Measurements from ENCODE around the gene MIB2. TPM values are rescaled to one million over a fixed set of nuclear protein-coding genes. Genes with fewer than 3 reads are reported as not detected.
A peak's percentile ranks its signal among the peaks of the same experiment; 100 is the strongest.

Gene MIB2
- total RNA-seq, 2 experiments from 2014 or later = 40.1 to 41.3 TPM

GRCh38 chr1:1622010-1622787 is 6.9 kb downstream of the MIB2 start:
- ChIA-PET POLR2A (no interaction called here), CTCF (no interaction called here)
- DNase-seq = peak; percentile 3
- Mint-ChIP-seq H3K4me3 (no peak overlapping the region), H3K9me3 (no peaks in the 10 kb centered on the region), H3K27me3 (no peaks in the 10 kb centered on the region), H3K27ac (no peak overlapping the region), H3K4me1 (ENCODE audit: low read depth) (peaks cover 5% of the 10 kb centered on the region), H3K36me3 (ENCODE audit: low read depth) (no peaks in the 10 kb centered on the region)
- ATAC-seq = no peak
- intact Hi-C loops (cut with micrococcal nuclease) = no loop called here
- TF ChIP-seq, protein P1, sequence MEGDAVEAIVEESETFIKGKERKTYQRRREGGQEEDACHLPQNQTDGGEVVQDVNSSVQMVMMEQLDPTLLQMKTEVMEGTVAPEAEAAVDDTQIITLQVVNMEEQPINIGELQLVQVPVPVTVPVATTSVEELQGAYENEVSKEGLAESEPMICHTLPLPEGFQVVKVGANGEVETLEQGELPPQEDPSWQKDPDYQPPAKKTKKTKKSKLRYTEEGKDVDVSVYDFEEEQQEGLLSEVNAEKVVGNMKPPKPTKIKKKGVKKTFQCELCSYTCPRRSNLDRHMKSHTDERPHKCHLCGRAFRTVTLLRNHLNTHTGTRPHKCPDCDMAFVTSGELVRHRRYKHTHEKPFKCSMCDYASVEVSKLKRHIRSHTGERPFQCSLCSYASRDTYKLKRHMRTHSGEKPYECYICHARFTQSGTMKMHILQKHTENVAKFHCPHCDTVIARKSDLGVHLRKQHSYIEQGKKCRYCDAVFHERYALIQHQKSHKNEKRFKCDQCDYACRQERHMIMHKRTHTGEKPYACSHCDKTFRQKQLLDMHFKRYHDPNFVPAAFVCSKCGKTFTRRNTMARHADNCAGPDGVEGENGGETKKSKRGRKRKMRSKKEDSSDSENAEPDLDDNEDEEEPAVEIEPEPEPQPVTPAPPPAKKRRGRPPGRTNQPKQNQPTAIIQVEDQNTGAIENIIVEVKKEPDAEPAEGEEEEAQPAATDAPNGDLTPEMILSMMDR (IDR thresholded peaks at IDR 0.05) = no peak

GRCh38 chr1:1622788-1623094 is 7.4 kb downstream of the MIB2 start:
- intact Hi-C loops (cut with micrococcal nuclease) = no loop called here
- ChIA-PET POLR2A (no interaction called here), CTCF (no interaction called here)
- Mint-ChIP-seq H3K27me3 (no peaks in the 10 kb centered on the region), H3K4me1 (ENCODE audit: low read depth) (peaks cover 5% of the 10 kb centered on the region), H3K9me3 (no peaks in the 10 kb centered on the region), H3K36me3 (ENCODE audit: low read depth) (no peaks in the 10 kb centered on the region), H3K27ac (no peak overlapping the region), H3K4me3 (no peak overlapping the region)
- ATAC-seq (no peak), DNase-seq (no peak)
- TF ChIP-seq, protein P1 (IDR thresholded peaks at IDR 0.05) = no peak

GRCh38 chr1:1623181-1623630 is 7.9 kb downstream of the MIB2 start:
- intact Hi-C loops (cut with micrococcal nuclease) = no loop called here
- H3K36me3 Mint-ChIP-seq (ENCODE audit: low read depth) = no peaks in the 10 kb centered on the region
- no peak overlapping the region for H3K27ac Mint-ChIP-seq
- ChIA-PET POLR2A (interaction anchor here (1.1 kb wide), 1 partner anchor 237 kb away, joined by 3 read pairs; no protein-coding TSS in a partner anchor), CTCF (no interaction called here)
- H3K27me3 Mint-ChIP-seq = no peaks in the 10 kb centered on the region
- no peak overlapping the region for H3K4me3 Mint-ChIP-seq
- H3K4me1 Mint-ChIP-seq (ENCODE audit: low read depth) = peaks cover 5% of the 10 kb centered on the region
- DNase-seq (peak; percentile 0), ATAC-seq (no peak)
- TF ChIP-seq, protein P1 (IDR thresholded peaks at IDR 0.05) = no peak
- H3K9me3 Mint-ChIP-seq = no peaks in the 10 kb centered on the region

DNA sequence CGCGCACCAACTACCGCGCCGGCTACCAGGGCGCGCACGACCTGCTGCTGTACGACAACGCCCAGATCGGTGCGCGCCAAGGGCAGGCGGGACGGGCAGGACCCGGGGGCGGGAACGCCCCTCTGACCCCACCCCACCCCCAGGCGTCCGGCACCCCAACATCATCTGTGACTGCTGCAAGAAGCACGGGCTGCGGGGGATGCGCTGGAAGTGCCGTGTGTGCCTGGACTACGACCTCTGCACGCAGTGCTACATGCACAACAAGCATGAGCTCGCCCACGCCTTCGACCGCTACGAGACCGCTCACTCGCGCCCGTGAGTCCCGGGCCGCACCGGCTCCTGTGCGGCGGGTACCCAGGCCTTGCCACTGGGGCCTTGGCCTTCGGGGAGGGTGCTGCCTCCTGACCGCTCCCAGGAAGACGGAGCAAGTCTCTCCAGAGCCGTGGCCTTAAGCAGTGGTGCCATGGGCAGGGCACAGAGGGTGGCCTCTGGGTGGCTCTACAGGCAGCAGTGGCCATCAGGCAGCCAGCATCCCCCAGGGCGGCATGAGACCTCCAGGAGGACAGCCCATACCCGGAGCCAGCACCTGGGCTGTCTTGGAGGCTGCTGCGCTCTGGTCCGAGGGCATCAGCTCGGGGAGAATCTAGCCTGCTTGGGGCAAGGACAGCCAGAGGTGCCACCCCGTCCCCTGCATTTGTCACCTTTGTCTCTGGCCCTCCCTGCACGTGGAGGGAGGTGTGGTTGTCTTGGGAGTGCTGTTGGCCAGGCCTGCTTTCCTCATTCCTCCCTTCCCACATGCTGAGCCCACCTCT is 8.5 kb downstream of the MIB2 start:
- CTCF ChIA-PET = no interaction called here
- DNase-seq = peak; percentile 2
- TF ChIP-seq, protein P1 (IDR thresholded peaks at IDR 0.05) = no peak
- H3K27me3 Mint-ChIP-seq = no peaks in the 10 kb centered on the region
- peaks cover 5% of the 10 kb centered on the region for H3K4me1 Mint-ChIP-seq (ENCODE audit: low read depth)
- no peaks in the 10 kb centered on the region for H3K9me3 Mint-ChIP-seq
- no peaks in the 10 kb centered on the region for H3K36me3 Mint-ChIP-seq (ENCODE audit: low read depth)
- intact Hi-C loops (cut with micrococcal nuclease) = no loop called here
- H3K4me3 Mint-ChIP-seq = no peak overlapping the region
- no peak overlapping the region for H3K27ac Mint-ChIP-seq
- POLR2A ChIA-PET = interaction anchor here (1.1 kb wide), 1 partner anchor 238 kb away, joined by 3 read pairs; no protein-coding TSS in a partner anchor
- no peak for ATAC-seq
